GM12878 (cell line): ENCODE results near the gene TDRD9. TPM values are rescaled to one million over a fixed set of nuclear protein-coding genes. Genes with fewer than 3 reads are reported as not detected.

ENCODE experiments used
- ATAC-seq: fragments of 200-7000 bp; cut with Tn5 transposase; 3 replicates; pipeline ENCODE4 v1.9.1; 2020; ENCODE audit warnings: mild to moderate bottlenecking, moderate library complexity
- BruUV-seq: library from RNA; stranded (reverse); fragments of 400-500 nt; replicated peaks from 2 replicates; lab custom pipeline; 2021; lab: Mats Ljungman, UMichigan
- CTCF ChIA-PET: fragments of 300-600 bp; sonication (Branson Sonifier 250); formaldehyde crosslinking; extraction: SDS; loops from one replicate; lab custom pipeline; 2021; ENCODE audit warnings: inconsistent platforms; lab: Yijun Ruan, JAX
- POLR2A ChIA-PET: fragments of 350-600 bp; formaldehyde crosslinking; extraction: SDS; loops from one replicate; lab custom pipeline; 2021; ENCODE audit warnings: inconsistent platforms; lab: Charles Lee
- RAD21 ChIA-PET: fragments of 300-600 bp; sonication (Branson Sonifier 250); formaldehyde crosslinking; loops from one replicate; lab custom pipeline; 2023; ENCODE audit warnings: antibody characterized with exemption; ENCODE audit not compliant: unreplicated experiment; lab: Charles Lee
- SMC1A ChIA-PET: fragments of 300-600 bp; sonication (Branson Sonifier 250); formaldehyde crosslinking; loops from one replicate; lab custom pipeline; 2023; ENCODE audit not compliant: unreplicated experiment, uncharacterized antibody; lab: Charles Lee
- DNase-seq: peaks from one replicate; pipeline ENCODE4 v3.0.0-alpha.2; 2011; ENCODE audit warnings: low read depth, low spot score
- FAIRE-seq: peaks from 3 replicates; lab custom pipeline; 2011; peaks lifted over from hg19 to GRCh38; lab: Jason Lieb, UNC
- H2AFZ ChIP-seq: 2 replicates; pipeline ENCODE4 v1.6.0; 2011; ENCODE audit warnings: low read depth, low read length, control low read depth; ENCODE audit not compliant: control insufficient read depth
- H3K27ac ChIP-seq: 2 replicates; pipeline ENCODE4 v1.5.1; 2011; ENCODE audit warnings: control low read depth; ENCODE audit not compliant: control insufficient read depth, insufficient read depth
- H3K27me3 ChIP-seq, 2 experiments: replicated peaks in 1 of 2; 2 replicates each; pipeline versions ENCODE4 v1.6.0 to v1.6.1; 2011; ENCODE audit warnings: low read length in 1 of 2; ENCODE audit not compliant: control insufficient read depth in 2 of 2, insufficient read depth in 2 of 2
- H3K36me3 ChIP-seq, 2 experiments: 2 replicates each; pipeline ENCODE4 v1.5.1; 2011; ENCODE audit warnings: low read length in 1 of 2; ENCODE audit not compliant: control insufficient read depth in 2 of 2, insufficient read depth in 2 of 2
- H3K4me1 ChIP-seq: 2 replicates; pipeline ENCODE4 v1.6.1; 2011; ENCODE audit warnings: mild to moderate bottlenecking, low read length, moderate library complexity, mixed read lengths; ENCODE audit not compliant: control insufficient read depth, insufficient read depth
- H3K4me2 ChIP-seq: 2 replicates; pipeline ENCODE4 v1.6.0; 2011; ENCODE audit warnings: control low read depth; ENCODE audit not compliant: control insufficient read depth, insufficient read depth
- H3K4me3 ChIP-seq: fragments of 200-600 bp; sonication (generic); 2 replicates; pipeline ENCODE4 v1.5.1; 2016
- H3K79me2 ChIP-seq: 2 replicates; pipeline ENCODE4 v1.6.0; 2011; ENCODE audit warnings: low read length; ENCODE audit not compliant: control insufficient read depth, insufficient read depth
- H3K9ac ChIP-seq: 2 replicates; pipeline ENCODE4 v1.8.0; 2011; ENCODE audit warnings: low read length, control low read depth, mixed read lengths; ENCODE audit not compliant: control insufficient read depth, insufficient read depth
- H3K9me3 ChIP-seq: replicated peaks from 3 replicates; pipeline ENCODE4 v1.5.1; 2011; ENCODE audit warnings: mild to moderate bottlenecking, low read length; ENCODE audit not compliant: control insufficient read depth, insufficient read depth
- H4K20me1 ChIP-seq: 2 replicates; pipeline ENCODE4 v1.6.0; 2011; ENCODE audit not compliant: control insufficient read depth, insufficient read depth
- ATF3 ChIP-seq: IDR thresholded peaks from 2 replicates; pipeline ENCODE4 v1.6.1; 2011; ENCODE audit warnings: low read depth, mild to moderate bottlenecking, low read length, moderate library complexity, borderline replicate concordance; ENCODE audit errors: extremely low read depth
- BCL11A ChIP-seq: IDR thresholded peaks from 2 replicates; pipeline ENCODE4 v1.6.1; 2011; ENCODE audit warnings: low read depth, low read length
- CREM ChIP-seq: IDR thresholded peaks from 2 replicates; pipeline ENCODE4 v1.6.1; 2014; ENCODE audit warnings: antibody characterized with exemption, low read depth
- ELK1 ChIP-seq: IDR thresholded peaks from 2 replicates; pipeline ENCODE4 v1.6.1; 2012; ENCODE audit warnings: low read depth, low read length, improper control_type of control experiment
- FOS ChIP-seq: IDR thresholded peaks from 3 replicates; pipeline ENCODE4 v1.6.1; 2011; ENCODE audit warnings: borderline replicate concordance; ENCODE audit not compliant: insufficient read length; ENCODE audit errors: extremely low read depth
- HCFC1 ChIP-seq: fragments of 150-350 bp; IDR thresholded peaks from 2 replicates; pipeline ENCODE4 v1.6.1; 2014; ENCODE audit warnings: low read length
- IKZF1 ChIP-seq: fragments of 450-650 bp; conservative IDR thresholded peaks from 2 replicates; pipeline ENCODE4 v1.6.1; 2017; ENCODE audit warnings: antibody characterized with exemption, mild to moderate bottlenecking
- NBN ChIP-seq: fragments of 450-650 bp; IDR thresholded peaks from 2 replicates; pipeline ENCODE4 v1.6.1; 2016
- PAX5 ChIP-seq: IDR thresholded peaks from 2 replicates; pipeline ENCODE4 v1.6.1; 2011; ENCODE audit warnings: low read depth, low read length, borderline replicate concordance
- PKNOX1 ChIP-seq: fragments of 450-650 bp; IDR thresholded peaks from 2 replicates; pipeline ENCODE4 v1.6.1; 2016; ENCODE audit warnings: mild to moderate bottlenecking
- POU2F2 ChIP-seq: IDR thresholded peaks from 3 replicates; pipeline ENCODE4 v1.6.1; 2011; ENCODE audit warnings: low read depth, mild to moderate bottlenecking, low read length, borderline replicate concordance
- RAD21 ChIP-seq: IDR thresholded peaks from 2 replicates; pipeline ENCODE4 v1.6.1; 2011; ENCODE audit warnings: mild to moderate bottlenecking, low read depth, low read length, moderate library complexity; ENCODE audit not compliant: insufficient read depth
- RB1 ChIP-seq: fragments of 450-650 bp; formaldehyde crosslinking; IDR thresholded peaks from 2 replicates; pipeline ENCODE4 v1.6.1; 2017; ENCODE audit warnings: mild to moderate bottlenecking, borderline replicate concordance
- RFX5 ChIP-seq: IDR thresholded peaks from 2 replicates; pipeline ENCODE4 v1.6.1; 2011; ENCODE audit warnings: low read depth, low read length, improper control_type of control experiment
- RUNX3 ChIP-seq: IDR thresholded peaks from 2 replicates; pipeline ENCODE4 v1.6.1; 2012; ENCODE audit warnings: low read length, inconsistent platforms
- SMAD5 ChIP-seq: IDR thresholded peaks from 2 replicates; pipeline ENCODE4 v1.6.1; 2016; ENCODE audit warnings: antibody characterized with exemption, low read depth
- SMARCA5 ChIP-seq: fragments of 450-650 bp; IDR thresholded peaks from 2 replicates; pipeline ENCODE4 v1.6.1; 2017; ENCODE audit warnings: mild to moderate bottlenecking
- SMC3 ChIP-seq: IDR thresholded peaks from 2 replicates; pipeline ENCODE4 v1.6.1; 2011; ENCODE audit warnings: low read length, improper control_type of control experiment, borderline replicate concordance
- SPI1 ChIP-seq: IDR thresholded peaks from 2 replicates; pipeline ENCODE4 v1.6.1; 2011; ENCODE audit warnings: low read depth, mild to moderate bottlenecking, low read length, moderate library complexity, borderline replicate concordance; ENCODE audit not compliant: insufficient read depth
- YBX1 ChIP-seq: fragments of 450-650 bp; IDR thresholded peaks from 2 replicates; pipeline ENCODE4 v1.6.1; 2016; ENCODE audit warnings: antibody characterized with exemption
- ZBED1 ChIP-seq: IDR thresholded peaks from 2 replicates; pipeline ENCODE4 v1.6.1; 2016; ENCODE audit warnings: borderline replicate concordance
- ZNF622 ChIP-seq: fragments of 450-650 bp; IDR thresholded peaks from 2 replicates; pipeline ENCODE4 v1.6.1; 2017; ENCODE audit warnings: mild to moderate bottlenecking, inconsistent platforms
- WGBS: methylation state at CpG from one replicate; pipeline ENCODE4 v1.1.6; 2016; ENCODE audit warnings: low lambda C conversion rate; ENCODE audit not compliant: insufficient replicate concordance, insufficient coverage; ENCODE audit errors: missing lambda C conversion rate; 5-methylcytosine and 5-hydroxymethylcytosine counted together
- in situ Hi-C: fragments of 300-500 bp; cut with MboI; formaldehyde crosslinking; loops from 9 replicates; pipeline ENCODE4 v1.14.3; 2018; ENCODE audit warnings: mixed read lengths
- intact Hi-C: fragments of 100-400 bp; cut with micrococcal nuclease; formaldehyde crosslinking; loops from one replicate; pipeline ENCODE4 v1.14.2; 2022; ENCODE audit not compliant: unreplicated experiment
- polyA plus RNA-seq, 11 experiments: library from polyadenylated mRNA; depleted of rRNA in 4 of 11; unstranded in 6 of 11; stranded (reverse) in 5 of 11; fragments of >200 nt; fragmentation: Nextera tagmentation in 4 of 11; fragmentation: Illumina TruSeq in 1 of 11; extraction: Ambion mirVana in 4 of 11; extraction: Trizol in 1 of 11; gene quantifications; 1 replicate in 1 of 11; 2 replicates in 10 of 11; pipeline versions ENCODE4 v1.2.1 to v1.2.3, GENCODE V29; 2011 to 2016; ENCODE audit warnings: inconsistent platforms in 2 of 11, missing spikeins in 2 of 11, low read depth in 1 of 11
- total RNA-seq, 4 experiments: library from RNA; depleted of rRNA in 3 of 4; stranded (reverse); fragments of >200 nt in 3 of 4; fragmentation: Illumina TruSeq in 1 of 4; extraction: Trizol in 1 of 4; gene quantifications; 2 replicates each; pipeline versions ENCODE4 v1.2.1 to v1.2.3, GENCODE V29; 2013 to 2021

Gene TDRD9
- total and polyA plus RNA-seq, 10 of the 15 experiments (the other 5 are each of a cell fraction or from before 2014, with no cell fraction given): 0.12 TPM; not detected in 9

DNA sequence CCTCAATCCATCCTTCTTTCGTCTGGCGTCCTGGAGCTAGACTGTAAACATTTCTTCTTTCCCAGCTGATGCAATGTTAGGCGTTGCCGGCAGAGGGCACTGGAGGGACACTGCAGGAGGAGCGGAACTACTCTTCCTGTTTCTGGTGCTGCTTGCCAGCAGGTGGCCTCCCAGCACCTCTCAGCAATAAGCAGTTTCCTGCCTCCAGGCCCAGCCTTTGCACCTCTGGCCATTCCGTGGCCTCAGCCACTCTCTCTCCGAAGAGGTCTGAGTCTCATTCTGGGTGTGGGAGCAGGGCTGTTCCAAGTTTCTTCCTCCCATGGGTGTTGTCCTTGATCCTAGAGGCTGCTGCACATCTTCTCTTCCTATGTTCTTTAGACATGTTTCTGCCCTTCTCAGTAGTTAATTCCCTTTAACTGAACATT, 149.8 kb downstream of the TDRD9 start:
- POLR2A ChIA-PET: no interaction called here
- ATAC-seq (peak; percentile 100), FAIRE-seq (peak; percentile 100), DNase-seq (peak; percentile 43)
- CTCF ChIA-PET: interaction anchor here (0.6 to 3.7 kb wide), 33 partner anchors 8 to 675 kb away, joined by 3 to 33 read pairs (median 3); partner anchors contain the start of gene SIVA1
- in situ Hi-C loops: loop anchor here (5.0 kb wide), 2 partner anchors 59 to 484 kb away; partner anchors contain the start of gene KIF26A
- Histone ChIP-seq H2AFZ (peak overlapping the region; percentile 92), H3K4me1 (no peaks in the 10 kb centered on the region; the same call in 1 of the 2 replicates), H3K4me3 (no peak overlapping the region), H3K36me3 (no peaks in the 10 kb centered on the region), H3K9ac (no peak overlapping the region), H3K27me3 (no peaks in the 10 kb centered on the region), H3K27ac (no peak overlapping the region), H3K9me3 (peaks cover 2% of the 10 kb centered on the region; the same call in 1 of the 3 replicates), H3K4me2 (no peak overlapping the region; the same call in 1 of the 2 replicates), H3K79me2 (no peaks in the 10 kb centered on the region), H4K20me1 (no peaks in the 10 kb centered on the region)
- SMC1A ChIA-PET: interaction anchor here (1.0 to 1.2 kb wide), 4 partner anchors 13 to 269 kb away, joined by 3 to 9 read pairs (median 3); no protein-coding TSS in a partner anchor
- no TSS peak for BruUV-seq
- RAD21 ChIA-PET: interaction anchor here (0.7 to 2.1 kb wide), 8 partner anchors 19 to 561 kb away, joined by 3 to 11 read pairs (median 4); no protein-coding TSS in a partner anchor
- WGBS: 8% methylated on average over 7 of the region's 7 CpGs
- intact Hi-C loops: loop anchor here (1.0 to 5.0 kb wide), 4 partner anchors 53 to 562 kb away; no protein-coding TSS in a partner anchor
- TF ChIP-seq RFX5: no peak
- 0 out of 2 replicates have a peak, but pooled peaks have one; percentile 15 for TF ChIP-seq HCFC1
- TF ChIP-seq ELK1: peak; percentile 73; the same call in 1 of the 2 replicates
- TF ChIP-seq ATF3: peak; percentile 31; the same call in 1 of the 2 replicates
- no peak for TF ChIP-seq YBX1
- no peak for TF ChIP-seq FOS
- peak; percentile 94 for TF ChIP-seq SMC3
- peak; percentile 57; the same call in 1 of the 2 replicates for TF ChIP-seq PAX5
- no peak for TF ChIP-seq RUNX3
- TF ChIP-seq ZBED1: no peak
- peak; percentile 34; the same call in 1 of the 2 replicates for TF ChIP-seq RB1
- TF ChIP-seq CREM: 0 out of 2 replicates have a peak, but pooled peaks have one; percentile 12
- TF ChIP-seq SPI1: peak; percentile 81; the same call in 1 of the 2 replicates
- TF ChIP-seq ZNF622: no peak
- TF ChIP-seq POU2F2: 0 out of 3 replicates have a peak, but pooled peaks have one; percentile 29
- TF ChIP-seq IKZF1: peak; percentile 34; the same call in 1 of the 2 replicates
- 0 out of 2 replicates have a peak, but pooled peaks have one; percentile 58 for TF ChIP-seq NBN
- no peak for TF ChIP-seq PKNOX1
- TF ChIP-seq SMARCA5: peak; percentile 90; the same call in 1 of the 2 replicates
- no peak for TF ChIP-seq SMAD5
- peak; percentile 83 for TF ChIP-seq RAD21
- TF ChIP-seq BCL11A: no peak
